ENCODE data around the gene ERF.

GRCh38 chr19:42274065-42274682 lies 19.2 kb upstream of the ERF start:
- TF ChIP-seq CTCF (IDR thresholded peaks at IDR 0.05; ENCODE audit: low read depth, low read length) (no peak), MAX (IDR thresholded peaks at IDR 0.05; ENCODE audit: low read depth, low read length) (no peak)
